K562 (cell line): ENCODE data around the gene SCP2. TPM values are rescaled to one million over a fixed set of nuclear protein-coding genes. Genes with fewer than 3 reads are reported as not detected.

Source experiments
- ATAC-seq: fragments of 200-7000 bp; cut with Tn5 transposase; 3 replicates; pipeline ENCODE4 v1.9.1; 2020; ENCODE audit warnings: moderate library complexity
- BruUV-seq: library from RNA; stranded (reverse); fragments of 400-500 nt; replicated peaks from 2 replicates; lab custom pipeline; 2021; lab: Mats Ljungman, UMichigan
- CTCF ChIA-PET: fragments of 300-600 bp; formaldehyde crosslinking; extraction: SDS; loops from one replicate; lab custom pipeline; 2021; ENCODE audit warnings: low intra/inter-chr PET ratio; lab: Yijun Ruan, JAX
- POLR2A ChIA-PET: fragments of 300-600, 350-650 bp; sonication (Branson Sonifier 250); formaldehyde crosslinking; extraction: SDS; loops from one replicate; lab custom pipeline; 2021; ENCODE audit warnings: antibody characterized with exemption, inconsistent platforms; lab: Yijun Ruan, JAX
- DNase-seq, 4 experiments: peaks; one replicate each; pipeline versions ENCODE4 v3.0.0 to v3.0.0-alpha.2; 2011 to 2018; ENCODE audit warnings: low spot score in 3 of 4, mixed read lengths in 3 of 4; ENCODE audit errors: extremely low read depth in 1 of 4
- FAIRE-seq: peaks from 2 replicates; lab custom pipeline; 2011; peaks lifted over from hg19 to GRCh38; lab: Jason Lieb, UNC
- H2AFZ ChIP-seq: 2 replicates; pipeline ENCODE4 v1.6.0; 2011; ENCODE audit warnings: low read depth, low read length, control low read depth, inconsistent platforms
- H3K27ac ChIP-seq: fragments of 200-600 bp; 3 replicates; pipeline ENCODE4 v1.8.0; 2011; ENCODE audit warnings: low read depth, mild to moderate bottlenecking, control low read depth, inconsistent platforms, low read length, moderate library complexity, mixed read lengths; ENCODE audit errors: extremely low read depth
- H3K27me3 ChIP-seq, 2 experiments: fragments of 300-600 bp in 1 of 2; 2 replicates in 1 of 2; 3 replicates in 1 of 2; pipeline versions ENCODE4 v1.6.0 to v1.8.0; 2011; ENCODE audit warnings: inconsistent platforms in 2 of 2, low read length in 2 of 2, mild to moderate bottlenecking in 1 of 2, mixed read lengths in 1 of 2, moderate library complexity in 1 of 2; ENCODE audit not compliant: control insufficient read depth in 2 of 2, insufficient read depth in 2 of 2
- H3K36me3 ChIP-seq: fragments of 300-600 bp; 3 replicates; pipeline ENCODE4 v1.8.0; 2011; ENCODE audit warnings: mild to moderate bottlenecking, low read length, inconsistent platforms; ENCODE audit not compliant: control insufficient read depth, insufficient read depth
- H3K4me1 ChIP-seq, 2 experiments: fragments of 200-600 bp in 1 of 2; replicated peaks in 1 of 2; 2 replicates in 1 of 2; 3 replicates in 1 of 2; pipeline versions ENCODE4 v1.5.1 to v1.8.0; 2011; ENCODE audit warnings: inconsistent platforms in 2 of 2, low read length in 2 of 2, mild to moderate bottlenecking in 1 of 2, mixed read lengths in 1 of 2, moderate library complexity in 1 of 2; ENCODE audit not compliant: control insufficient read depth in 2 of 2, insufficient read depth in 2 of 2
- H3K4me2 ChIP-seq: 2 replicates; pipeline ENCODE4 v1.6.1; 2011; ENCODE audit warnings: low read length, control low read depth, inconsistent platforms, mixed read lengths; ENCODE audit not compliant: insufficient read depth
- H3K4me3 ChIP-seq: fragments of 200-600 bp; sonication (generic), shearing (Covaris generic); 2 replicates; pipeline ENCODE4 v1.5.1; 2016; ENCODE audit warnings: control low read depth, inconsistent platforms
- H3K79me2 ChIP-seq: fragments of 200-600 bp; 3 replicates; pipeline ENCODE4 v1.8.0; 2011; ENCODE audit warnings: low read length, inconsistent platforms; ENCODE audit not compliant: control insufficient read depth, insufficient read depth
- H3K9ac ChIP-seq, 2 experiments: 2 replicates each; pipeline versions ENCODE4 v1.6.0 to v1.6.1; 2011; ENCODE audit warnings: low read depth in 2 of 2, low read length in 2 of 2, control low read depth in 1 of 2, inconsistent platforms in 1 of 2, mild to moderate bottlenecking in 1 of 2, mixed read lengths in 1 of 2; ENCODE audit not compliant: insufficient read depth in 1 of 2
- H3K9me1 ChIP-seq: one replicate; pipeline ENCODE4 v1.6.0; 2011; ENCODE audit warnings: inconsistent platforms, mild to moderate bottlenecking, low read length, moderate library complexity; ENCODE audit not compliant: control insufficient read depth, insufficient read depth
- H3K9me3 ChIP-seq: replicated peaks from 2 replicates; pipeline ENCODE4 v1.5.1; 2011; ENCODE audit warnings: low read depth, low read length, inconsistent platforms; ENCODE audit not compliant: control insufficient read depth, insufficient read depth
- H4K20me1 ChIP-seq: replicated peaks from 2 replicates; pipeline ENCODE4 v1.6.1; 2011; ENCODE audit warnings: low read length, inconsistent platforms, mixed read lengths; ENCODE audit not compliant: control insufficient read depth, insufficient read depth
- BHLHE40 ChIP-seq: IDR thresholded peaks from 2 replicates; pipeline ENCODE4 v1.6.1; 2011; ENCODE audit warnings: low read length, improper control_type of control experiment
- COPS2 ChIP-seq: fragments of 450-650 bp; conservative IDR thresholded peaks from 2 replicates; pipeline ENCODE4 v1.6.1; 2016; ENCODE audit warnings: mild to moderate bottlenecking, moderate library complexity
- FOS ChIP-seq: IDR thresholded peaks from 3 replicates; pipeline ENCODE4 v1.6.1; 2011; ENCODE audit not compliant: insufficient read length; ENCODE audit errors: extremely low read depth
- GABPB1 ChIP-seq: sonication (generic); formaldehyde crosslinking; IDR thresholded peaks from 2 replicates; pipeline ENCODE4 v1.8.0; 2022; ENCODE audit warnings: mild to moderate bottlenecking, missing genetic modification reagents
- HCFC1 ChIP-seq: IDR thresholded peaks from 2 replicates; pipeline ENCODE4 v1.6.1; 2012; ENCODE audit warnings: low read depth, low read length, improper control_type of control experiment
- MEF2A ChIP-seq: IDR thresholded peaks from 2 replicates; pipeline ENCODE4 v1.6.1; 2011; ENCODE audit warnings: low read depth, mild to moderate bottlenecking, low read length, moderate library complexity; ENCODE audit not compliant: control insufficient read depth
- MEIS2 ChIP-seq: fragments of 450-650 bp; IDR thresholded peaks from 2 replicates; pipeline ENCODE4 v1.6.1; 2014; ENCODE audit warnings: mild to moderate bottlenecking; ENCODE audit not compliant: partially characterized antibody
- POU5F1 ChIP-seq: fragments of 150-350 bp; IDR thresholded peaks from 2 replicates; pipeline ENCODE4 v1.6.1; 2014; ENCODE audit warnings: borderline replicate concordance, low read length, low read depth, mild to moderate bottlenecking; ENCODE audit not compliant: partially characterized antibody
- RCOR1 ChIP-seq, 2 experiments: IDR thresholded peaks; 2 replicates each; pipeline ENCODE4 v1.6.1; 2012; ENCODE audit warnings: low read depth in 2 of 2, low read length in 2 of 2, borderline replicate concordance in 1 of 2, improper control_type of control experiment in 1 of 2
- SIN3A ChIP-seq, 2 experiments: fragments of 150-350 bp in 1 of 2; IDR thresholded peaks; 2 replicates each; pipeline ENCODE4 v1.6.1; 2011 to 2016; ENCODE audit warnings: borderline replicate concordance in 2 of 2, low read depth in 2 of 2, low read length in 2 of 2, mild to moderate bottlenecking in 2 of 2, moderate library complexity in 2 of 2; ENCODE audit not compliant: control insufficient read depth in 1 of 2
- SMARCC2 ChIP-seq: fragments of 450-650 bp; IDR thresholded peaks from 2 replicates; pipeline ENCODE4 v1.6.1; 2017; ENCODE audit warnings: antibody characterized with exemption, moderate library complexity, mild to moderate bottlenecking, low read depth
- SP1 ChIP-seq: sonication (generic); formaldehyde crosslinking; IDR thresholded peaks from 2 replicates; pipeline ENCODE4 v1.8.1; 2022; ENCODE audit warnings: mild to moderate bottlenecking, missing genetic modification reagents
- U2AF2 ChIP-seq: fragments of 200-400 bp; formaldehyde crosslinking; optimal IDR thresholded peaks from 2 replicates; pipeline ENCODE3; 2017; ENCODE audit warnings: low read depth, mild to moderate bottlenecking, low read length
- ZBTB17 ChIP-seq: fragments of 450-650 bp; formaldehyde crosslinking; IDR thresholded peaks from 2 replicates; pipeline ENCODE4 v1.4.0; 2020; ENCODE audit warnings: mild to moderate bottlenecking
- ZNF133 ChIP-seq: fragments of 250-450 bp; sonication (Bioruptor Pico); IDR thresholded peaks from 2 replicates; pipeline ENCODE4 v1.4.0; 2020; ENCODE audit warnings: mild to moderate bottlenecking
- WGBS: fragments of 100-300 bp; shearing (Covaris generic); methylation state at CpG from one replicate; pipeline ENCODE4 v1.1.6; 2016; ENCODE audit warnings: low coverage, mixed read lengths; ENCODE audit not compliant: insufficient coverage; ENCODE audit errors: missing lambda C conversion rate; 5-methylcytosine and 5-hydroxymethylcytosine counted together
- in situ Hi-C: fragments of 300-500 bp; cut with MboI; formaldehyde crosslinking; loops from 4 replicates; pipeline ENCODE4 v1.15.0; 2018; ENCODE audit warnings: inconsistent platforms, mixed read lengths
- intact Hi-C: fragments of 100-400 bp; cut with micrococcal nuclease; formaldehyde crosslinking; loops from 2 replicates; pipeline ENCODE4 v1.14.2; 2022
- polyA plus RNA-seq, 8 experiments: library from polyadenylated mRNA; depleted of rRNA in 4 of 8; stranded (reverse) in 5 of 8; unstranded in 3 of 8; fragments of >200 nt; fragmentation: Nextera tagmentation in 2 of 8; fragmentation: Illumina TruSeq in 1 of 8; extraction: Ambion mirVana in 2 of 8; extraction: Trizol in 1 of 8; gene quantifications; 2 replicates each; pipeline versions ENCODE4 v1.2.1 to v1.2.3, GENCODE V29; 2011 to 2014; ENCODE audit warnings: inconsistent platforms in 1 of 8, missing spikeins in 1 of 8
- total RNA-seq, 7 experiments: library from RNA; depleted of rRNA in 6 of 7; stranded (reverse); fragments of >200 nt in 6 of 7; fragmentation: Illumina TruSeq in 2 of 7; extraction: Trizol in 2 of 7; gene quantifications; 2 replicates each; pipeline versions ENCODE4 v1.2.1 to v1.2.3, GENCODE V29; 2011 to 2021; ENCODE audit warnings: low replicate concordance in 1 of 7
- TF ChIP-seq, protein P1 (sequence below): fragments of 250-450 bp; sonication (Bioruptor Pico); IDR thresholded peaks from 2 replicates; pipeline ENCODE4 v1.8.0; 2021; ENCODE audit warnings: moderate library complexity, mild to moderate bottlenecking, inconsistent platforms
- TF ChIP-seq, protein P2 (sequence below): sonication (generic); formaldehyde crosslinking; IDR thresholded peaks from 2 replicates; pipeline ENCODE4 v1.8.0; 2023; ENCODE audit warnings: mild to moderate bottlenecking, missing genetic modification reagents
- TF ChIP-seq, protein P3 (sequence below): fragments of 450-650 bp; formaldehyde crosslinking; IDR thresholded peaks from 2 replicates; pipeline ENCODE4 v1.4.0; 2022; ENCODE audit warnings: missing genetic modification characterization

SCP2 gene
- total and polyA plus RNA-seq, 9 of the 15 experiments (the other 6 are each of a cell fraction or from before 2014, with no cell fraction given), result 63.8 to 258 (median 106) TPM

DNA sequence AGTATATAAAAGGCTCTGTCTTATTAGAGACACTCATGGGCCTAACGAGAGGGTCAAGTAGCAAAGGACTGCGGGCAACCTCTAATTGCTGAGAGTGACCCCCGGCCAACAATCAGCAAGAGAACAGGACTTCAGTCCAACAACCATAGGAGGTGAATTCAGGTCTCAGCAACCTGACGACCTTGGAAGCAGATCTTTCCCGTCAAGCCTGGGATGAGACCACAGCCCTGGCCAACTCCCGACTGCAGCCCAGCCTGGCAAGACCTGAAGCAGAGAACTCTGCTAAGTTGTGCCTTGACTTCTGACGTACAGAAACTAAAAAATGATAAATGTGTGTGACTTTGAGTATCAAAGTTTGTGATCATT lies 11.2 kb upstream of the SCP2 start:
- no peaks in the 10 kb centered on the region for H3K9me3 ChIP-seq
- H3K27ac ChIP-seq, result no peak overlapping the region
- no peak for FAIRE-seq
- no peaks in the 10 kb centered on the region for H3K36me3 ChIP-seq
- ATAC-seq, result no peak
- H3K27me3 ChIP-seq, result no peaks in the 10 kb centered on the region
- H3K9ac ChIP-seq, result no peak overlapping the region
- intact Hi-C loops, result no loop called here
- H2AFZ ChIP-seq, result no peak overlapping the region
- no peak overlapping the region for H3K4me2 ChIP-seq
- H3K4me1 ChIP-seq, result peaks cover 26 to 28% of the 10 kb centered on the region in 2 experiments
- no peaks in the 10 kb centered on the region for H4K20me1 ChIP-seq
- H3K9me1 ChIP-seq, result no peaks in the 10 kb centered on the region
- WGBS, result 64% methylated on average over 7 of the region's 7 CpGs
- H3K4me3 ChIP-seq, result no peak overlapping the region
- DNase-seq, result no peak
- POLR2A ChIA-PET, result interaction anchor here (2.8 kb wide), 1 partner anchor 16 kb away, joined by 6 read pairs; no protein-coding TSS in a partner anchor
- no peaks in the 10 kb centered on the region for H3K79me2 ChIP-seq
- TF ChIP-seq ZNF133 (CRISPR knock-in tag), result no peak
- TF ChIP-seq SIN3A (IDR thresholded peaks at IDR 0.05; ENCODE audit: borderline replicate concordance in 2 of 2, control insufficient read depth in 1 of 2, low read depth in 2 of 2, low read length in 2 of 2), result no peak
- no peak for TF ChIP-seq MEF2A
- TF ChIP-seq, protein P1, sequence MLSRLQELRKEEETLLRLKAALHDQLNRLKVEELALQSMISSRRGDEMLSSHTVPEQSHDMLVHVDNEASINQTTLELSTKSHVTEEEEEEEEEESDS (CRISPR knock-in tag), result no peak
- no peak for TF ChIP-seq POU5F1
- TF ChIP-seq, protein P2, sequence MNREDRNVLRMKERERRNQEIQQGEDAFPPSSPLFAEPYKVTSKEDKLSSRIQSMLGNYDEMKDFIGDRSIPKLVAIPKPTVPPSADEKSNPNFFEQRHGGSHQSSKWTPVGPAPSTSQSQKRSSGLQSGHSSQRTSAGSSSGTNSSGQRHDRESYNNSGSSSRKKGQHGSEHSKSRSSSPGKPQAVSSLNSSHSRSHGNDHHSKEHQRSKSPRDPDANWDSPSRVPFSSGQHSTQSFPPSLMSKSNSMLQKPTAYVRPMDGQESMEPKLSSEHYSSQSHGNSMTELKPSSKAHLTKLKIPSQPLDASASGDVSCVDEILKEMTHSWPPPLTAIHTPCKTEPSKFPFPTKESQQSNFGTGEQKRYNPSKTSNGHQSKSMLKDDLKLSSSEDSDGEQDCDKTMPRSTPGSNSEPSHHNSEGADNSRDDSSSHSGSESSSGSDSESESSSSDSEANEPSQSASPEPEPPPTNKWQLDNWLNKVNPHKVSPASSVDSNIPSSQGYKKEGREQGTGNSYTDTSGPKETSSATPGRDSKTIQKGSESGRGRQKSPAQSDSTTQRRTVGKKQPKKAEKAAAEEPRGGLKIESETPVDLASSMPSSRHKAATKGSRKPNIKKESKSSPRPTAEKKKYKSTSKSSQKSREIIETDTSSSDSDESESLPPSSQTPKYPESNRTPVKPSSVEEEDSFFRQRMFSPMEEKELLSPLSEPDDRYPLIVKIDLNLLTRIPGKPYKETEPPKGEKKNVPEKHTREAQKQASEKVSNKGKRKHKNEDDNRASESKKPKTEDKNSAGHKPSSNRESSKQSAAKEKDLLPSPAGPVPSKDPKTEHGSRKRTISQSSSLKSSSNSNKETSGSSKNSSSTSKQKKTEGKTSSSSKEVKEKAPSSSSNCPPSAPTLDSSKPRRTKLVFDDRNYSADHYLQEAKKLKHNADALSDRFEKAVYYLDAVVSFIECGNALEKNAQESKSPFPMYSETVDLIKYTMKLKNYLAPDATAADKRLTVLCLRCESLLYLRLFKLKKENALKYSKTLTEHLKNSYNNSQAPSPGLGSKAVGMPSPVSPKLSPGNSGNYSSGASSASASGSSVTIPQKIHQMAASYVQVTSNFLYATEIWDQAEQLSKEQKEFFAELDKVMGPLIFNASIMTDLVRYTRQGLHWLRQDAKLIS (CRISPR knock-in tag), result no peak
- no peak for TF ChIP-seq COPS2
- no peak for TF ChIP-seq BHLHE40
- TF ChIP-seq MEIS2, result no peak
- no peak for TF ChIP-seq U2AF2
- no peak for TF ChIP-seq RCOR1 (IDR thresholded peaks at IDR 0.05; ENCODE audit: borderline replicate concordance in 1 of 2, low read depth in 2 of 2, low read length in 2 of 2)
- no peak for TF ChIP-seq SP1
- TF ChIP-seq, protein P3, sequence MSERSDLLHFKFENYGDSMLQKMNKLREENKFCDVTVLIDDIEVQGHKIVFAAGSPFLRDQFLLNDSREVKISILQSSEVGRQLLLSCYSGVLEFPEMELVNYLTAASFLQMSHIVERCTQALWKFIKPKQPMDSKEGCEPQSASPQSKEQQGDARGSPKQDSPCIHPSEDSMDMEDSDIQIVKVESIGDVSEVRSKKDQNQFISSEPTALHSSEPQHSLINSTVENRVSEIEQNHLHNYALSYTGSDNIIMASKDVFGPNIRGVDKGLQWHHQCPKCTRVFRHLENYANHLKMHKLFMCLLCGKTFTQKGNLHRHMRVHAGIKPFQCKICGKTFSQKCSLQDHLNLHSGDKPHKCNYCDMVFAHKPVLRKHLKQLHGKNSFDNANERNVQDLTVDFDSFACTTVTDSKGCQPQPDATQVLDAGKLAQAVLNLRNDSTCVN (CRISPR knock-in tag), result no peak
- TF ChIP-seq HCFC1, result no peak
- TF ChIP-seq FOS, result no peak
- no peak for TF ChIP-seq ZBTB17 (CRISPR knock-in tag)
- no peak for TF ChIP-seq GABPB1 (CRISPR knock-in tag)
- no peak for TF ChIP-seq SMARCC2
- TF ChIP-seq, all 486 proteins: peak for 0
- no TSS peak for BruUV-seq
- in situ Hi-C loops, result loop anchor here (25.0 kb wide), 1 partner anchor 271 kb away; the partner anchor contains the start of gene CPT2
- CTCF ChIA-PET, result no interaction called here
